GM19397 (cell line): ENCODE data around the gene TRAPPC2L.

Source experiments
- ATAC-seq: cut with Tn5 transposase; IDR thresholded peaks from one replicate; pipeline ENCODE4 v1.9.1; 2021; ENCODE audit warnings: mild to moderate bottlenecking, moderate library complexity; ENCODE audit not compliant: unreplicated experiment

Gene TRAPPC2L

GRCh38 chr16:88906535-88907105 lies 49.7 kb downstream of the TRAPPC2L start:
- no peak for ATAC-seq

- ATAC-seq: no peak
These were observed 50.8 kb downstream of the TRAPPC2L start for GRCh38 chr16:88907768-88908167.

- ATAC-seq: no peak
These were observed 51.4 kb downstream of the TRAPPC2L start for GRCh38 chr16:88908307-88908706.

- ATAC-seq: no peak
These were observed 52.7 kb downstream of the TRAPPC2L start for GRCh38 chr16:88909431-88910210.

- no peak for ATAC-seq
These were observed 53.6 kb downstream of the TRAPPC2L start for GRCh38 chr16:88910284-88911135.

- ATAC-seq: no peak
These were observed 54.4 kb downstream of the TRAPPC2L start for GRCh38 chr16:88911136-88911945.

- ATAC-seq: no peak
These were observed 55.0 kb downstream of the TRAPPC2L start for GRCh38 chr16:88911946-88912310.
